WTC11 (cell line): ENCODE results near the gene RPRD1A. TPM values are rescaled to one million over a fixed set of nuclear protein-coding genes. Genes with fewer than 3 reads are reported as not detected.

Experiments used
- ATAC-seq: fragments of 200-7000 bp; cut with Tn5 transposase; 2 replicates; pipeline ENCODE4 v1.10.0; 2021; ENCODE audit warnings: mild to moderate bottlenecking, moderate library complexity
- CTCF ChIA-PET: fragments of 300-600 bp; sonication (Branson Sonifier 250); formaldehyde crosslinking; loops from one replicate; lab custom pipeline; 2021; ENCODE audit warnings: antibody characterized with exemption; lab: Charles Lee
- POLR2A ChIA-PET: fragments of 350-600 bp; sonication (Branson Sonifier 250); formaldehyde crosslinking; loops from one replicate; lab custom pipeline; 2021; ENCODE audit warnings: antibody characterized with exemption; lab: Charles Lee
- DNase-seq: peaks from one replicate; pipeline ENCODE4 v3.0.0; 2021; ENCODE audit warnings: low spot score
- H3K27ac Mint-ChIP-seq: 2 replicates; pipeline ENCODE4 v1.8.0; 2021; ENCODE audit warnings: mixed read lengths
- H3K27me3 Mint-ChIP-seq: 2 replicates; pipeline ENCODE4 v1.8.0; 2021; ENCODE audit warnings: low read depth, mild to moderate bottlenecking, moderate library complexity, mixed read lengths
- H3K36me3 Mint-ChIP-seq: 2 replicates; pipeline ENCODE4 v1.8.0; 2021; ENCODE audit warnings: mixed read lengths
- H3K4me1 Mint-ChIP-seq: 2 replicates; pipeline ENCODE4 v1.8.0; 2022; ENCODE audit warnings: mixed read lengths
- H3K4me3 Mint-ChIP-seq: 2 replicates; pipeline ENCODE4 v1.8.0; 2021; ENCODE audit warnings: mild to moderate bottlenecking, moderate library complexity, mixed read lengths
- H3K9me3 Mint-ChIP-seq: 2 replicates; pipeline ENCODE4 v1.8.0; 2021; ENCODE audit warnings: mixed read lengths
- E2F1 ChIP-seq: sonication (generic); formaldehyde crosslinking; IDR thresholded peaks from 2 replicates; pipeline ENCODE4 v1.8.0; 2022; ENCODE audit warnings: mild to moderate bottlenecking, missing genetic modification reagents
- ETV6 ChIP-seq: sonication (generic); formaldehyde crosslinking; IDR thresholded peaks from 2 replicates; pipeline ENCODE4 v1.8.1; 2022; ENCODE audit warnings: mild to moderate bottlenecking, missing genetic modification reagents
- FOXJ3 ChIP-seq: sonication (generic); formaldehyde crosslinking; IDR thresholded peaks from 2 replicates; pipeline ENCODE4 v1.9.0; 2021; ENCODE audit warnings: missing genetic modification reagents, mild to moderate bottlenecking, borderline replicate concordance
- FOXK1 ChIP-seq: sonication (generic); formaldehyde crosslinking; IDR thresholded peaks from 2 replicates; pipeline ENCODE4 v1.8.0; 2022; ENCODE audit warnings: mild to moderate bottlenecking, moderate library complexity, missing genetic modification reagents
- IRF1 ChIP-seq: sonication (generic); formaldehyde crosslinking; IDR thresholded peaks from 2 replicates; pipeline ENCODE4 v1.8.0; 2023; ENCODE audit warnings: missing genetic modification reagents
- IRF2 ChIP-seq: sonication (generic); formaldehyde crosslinking; IDR thresholded peaks from 2 replicates; pipeline ENCODE4 v1.8.0; 2022; ENCODE audit warnings: low read depth, missing genetic modification reagents, borderline replicate concordance
- MXD4 ChIP-seq: fragments of 250-450 bp; sonication (Bioruptor Pico); IDR thresholded peaks from 2 replicates; pipeline ENCODE4 v1.8.0; 2021; ENCODE audit warnings: mild to moderate bottlenecking, moderate library complexity, borderline replicate concordance
- SMAD4 ChIP-seq: sonication (generic); formaldehyde crosslinking; IDR thresholded peaks from 2 replicates; pipeline ENCODE4 v1.8.0; 2022; ENCODE audit warnings: mild to moderate bottlenecking, missing genetic modification reagents
- SOX15 ChIP-seq: fragments of 250-450 bp; sonication (Bioruptor Pico); IDR thresholded peaks from 2 replicates; pipeline ENCODE4 v1.9.0; 2021; ENCODE audit warnings: mild to moderate bottlenecking
- SP1 ChIP-seq: sonication (generic); formaldehyde crosslinking; conservative IDR thresholded peaks from 2 replicates; pipeline ENCODE4 v1.8.1; 2022; ENCODE audit warnings: missing genetic modification reagents
- ZNF121 ChIP-seq: sonication (generic); formaldehyde crosslinking; IDR thresholded peaks from 2 replicates; pipeline ENCODE4 v1.8.0; 2023; ENCODE audit warnings: missing genetic modification reagents
- ZNF138 ChIP-seq: sonication (generic); formaldehyde crosslinking; conservative IDR thresholded peaks from 2 replicates; pipeline ENCODE4 v1.8.1; 2022; ENCODE audit warnings: mild to moderate bottlenecking, moderate library complexity, missing genetic modification reagents
- ZNF281 ChIP-seq: sonication (generic); formaldehyde crosslinking; IDR thresholded peaks from 2 replicates; pipeline ENCODE4 v1.8.0; 2023; ENCODE audit warnings: mild to moderate bottlenecking, missing genetic modification reagents
- ZNF416 ChIP-seq: fragments of 250-450 bp; sonication (Bioruptor Pico); IDR thresholded peaks from 2 replicates; pipeline ENCODE4 v1.9.0; 2021; ENCODE audit warnings: mild to moderate bottlenecking, inconsistent platforms
- ZNF532 ChIP-seq: fragments of 250-450 bp; sonication (Bioruptor Pico); IDR thresholded peaks from 2 replicates; pipeline ENCODE4 v1.9.0; 2021; ENCODE audit warnings: mild to moderate bottlenecking, borderline replicate concordance
- total RNA-seq: library from RNA; stranded (reverse); gene quantifications from 3 replicates; pipeline ENCODE4 v1.2.3, GENCODE V29; 2021
- TF ChIP-seq, protein P1 (sequence below): sonication (generic); formaldehyde crosslinking; IDR thresholded peaks from 2 replicates; pipeline ENCODE4 v1.8.0; 2022; ENCODE audit warnings: mild to moderate bottlenecking, missing genetic modification reagents
- TF ChIP-seq, protein P2 (sequence below): sonication (generic); formaldehyde crosslinking; IDR thresholded peaks from 2 replicates; pipeline ENCODE4 v1.8.1; 2022; ENCODE audit warnings: missing genetic modification reagents, borderline replicate concordance
- TF ChIP-seq, protein P3 (sequence below): fragments of 250-450 bp; sonication (Bioruptor Pico); IDR thresholded peaks from 2 replicates; pipeline ENCODE4 v2.1.2; 2022; ENCODE audit warnings: mild to moderate bottlenecking, moderate library complexity
- TF ChIP-seq, protein P4 (sequence below): sonication (generic); formaldehyde crosslinking; IDR thresholded peaks from 2 replicates; pipeline ENCODE4 v1.8.0; 2023; ENCODE audit warnings: missing genetic modification reagents, mild to moderate bottlenecking, borderline replicate concordance

RPRD1A gene
- total RNA-seq, 1 experiment from 2014 or later, result 115 TPM

DNA sequence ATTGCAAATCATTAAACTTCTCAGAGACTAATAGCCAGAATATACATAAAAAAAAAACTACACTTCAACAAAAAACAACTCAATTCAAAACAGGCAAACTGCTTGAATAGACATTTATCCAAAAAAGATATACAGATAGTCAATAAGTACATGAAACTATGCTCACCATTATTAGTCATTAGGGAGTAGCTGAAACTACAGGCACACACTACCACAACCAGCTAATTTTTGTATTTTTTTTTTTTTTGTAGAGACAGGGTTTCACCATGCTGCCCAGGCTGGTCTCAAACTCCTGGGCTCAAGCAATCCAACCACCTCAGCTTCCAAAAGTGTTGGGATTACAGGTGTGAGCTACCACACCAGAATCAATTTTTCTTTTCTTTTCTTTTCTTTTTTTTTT, 16.9 kb downstream of the RPRD1A start:
- no peaks in the 10 kb centered on the region for H3K27me3 Mint-ChIP-seq
- CTCF ChIA-PET, result no interaction called here
- TF ChIP-seq ZNF121 (CRISPR knock-in tag) (no peak), ZNF532 (CRISPR knock-in tag) (no peak), FOXJ3 (no peak), ZNF138 (CRISPR knock-in tag) (no peak), SP1 (CRISPR knock-in tag) (no peak), FOXK1 (CRISPR knock-in tag) (no peak), MXD4 (no peak)
- TF ChIP-seq, protein P1, sequence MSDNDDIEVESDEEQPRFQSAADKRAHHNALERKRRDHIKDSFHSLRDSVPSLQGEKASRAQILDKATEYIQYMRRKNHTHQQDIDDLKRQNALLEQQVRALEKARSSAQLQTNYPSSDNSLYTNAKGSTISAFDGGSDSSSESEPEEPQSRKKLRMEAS (CRISPR knock-in tag), result no peak
- TF ChIP-seq, protein P2, sequence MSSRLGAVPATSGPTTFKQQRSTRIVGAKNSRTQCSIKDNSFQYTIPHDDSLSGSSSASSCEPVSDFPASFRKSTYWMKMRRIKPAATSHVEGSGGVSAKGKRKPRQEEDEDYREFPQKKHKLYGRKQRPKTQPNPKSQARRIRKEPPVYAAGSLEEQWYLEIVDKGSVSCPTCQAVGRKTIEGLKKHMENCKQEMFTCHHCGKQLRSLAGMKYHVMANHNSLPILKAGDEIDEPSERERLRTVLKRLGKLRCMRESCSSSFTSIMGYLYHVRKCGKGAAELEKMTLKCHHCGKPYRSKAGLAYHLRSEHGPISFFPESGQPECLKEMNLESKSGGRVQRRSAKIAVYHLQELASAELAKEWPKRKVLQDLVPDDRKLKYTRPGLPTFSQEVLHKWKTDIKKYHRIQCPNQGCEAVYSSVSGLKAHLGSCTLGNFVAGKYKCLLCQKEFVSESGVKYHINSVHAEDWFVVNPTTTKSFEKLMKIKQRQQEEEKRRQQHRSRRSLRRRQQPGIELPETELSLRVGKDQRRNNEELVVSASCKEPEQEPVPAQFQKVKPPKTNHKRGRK, result no peak
- TF ChIP-seq, protein P3, sequence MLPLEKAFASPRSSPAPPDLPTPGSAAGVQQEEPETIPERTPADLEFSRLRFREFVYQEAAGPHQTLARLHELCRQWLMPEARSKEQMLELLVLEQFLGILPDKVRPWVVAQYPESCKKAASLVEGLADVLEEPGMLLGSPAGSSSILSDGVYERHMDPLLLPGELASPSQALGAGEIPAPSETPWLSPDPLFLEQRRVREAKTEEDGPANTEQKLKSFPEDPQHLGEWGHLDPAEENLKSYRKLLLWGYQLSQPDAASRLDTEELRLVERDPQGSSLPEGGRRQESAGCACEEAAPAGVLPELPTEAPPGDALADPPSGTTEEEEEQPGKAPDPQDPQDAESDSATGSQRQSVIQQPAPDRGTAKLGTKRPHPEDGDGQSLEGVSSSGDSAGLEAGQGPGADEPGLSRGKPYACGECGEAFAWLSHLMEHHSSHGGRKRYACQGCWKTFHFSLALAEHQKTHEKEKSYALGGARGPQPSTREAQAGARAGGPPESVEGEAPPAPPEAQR (CRISPR knock-in tag), result no peak
- DNase-seq, result no peak
- ATAC-seq, result no peak
- H3K4me1 Mint-ChIP-seq, result peaks cover 49% of the 10 kb centered on the region
- peaks cover 12% of the 10 kb centered on the region for H3K9me3 Mint-ChIP-seq
- POLR2A ChIA-PET, result no interaction called here
- H3K27ac Mint-ChIP-seq, result peak overlapping the region; percentile 55
- peaks cover 11% of the 10 kb centered on the region for H3K36me3 Mint-ChIP-seq
- H3K4me3 Mint-ChIP-seq, result peak overlapping the region; percentile 11; the same call in 1 of the 2 replicates

DNA sequence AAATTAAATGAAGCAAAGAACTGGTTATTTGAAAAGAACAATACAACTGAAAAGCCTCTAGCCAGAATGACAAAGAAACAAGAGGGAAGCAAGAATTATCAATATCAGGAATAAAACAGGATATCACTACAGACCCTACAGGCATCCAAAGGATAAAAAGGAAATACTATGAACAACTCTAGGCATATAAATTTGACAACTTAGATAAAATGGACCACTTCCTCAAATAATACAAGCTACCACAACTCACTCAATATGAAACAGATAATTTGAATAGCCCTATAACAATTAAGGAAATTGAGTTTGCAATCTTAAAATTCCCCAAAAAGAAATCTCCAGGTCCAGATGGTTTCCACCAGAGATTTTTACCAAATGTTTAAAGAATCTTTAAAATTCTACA, 19.8 kb downstream of the RPRD1A start:
- ATAC-seq (no peak), DNase-seq (no peak)
- H3K36me3 Mint-ChIP-seq, result peaks cover 11% of the 10 kb centered on the region
- H3K9me3 Mint-ChIP-seq, result peaks cover 12% of the 10 kb centered on the region
- H3K27ac Mint-ChIP-seq, result no peak overlapping the region
- peaks cover 59% of the 10 kb centered on the region for H3K4me1 Mint-ChIP-seq
- H3K4me3 Mint-ChIP-seq, result no peak overlapping the region
- POLR2A ChIA-PET, result no interaction called here
- no peaks in the 10 kb centered on the region for H3K27me3 Mint-ChIP-seq
- CTCF ChIA-PET, result no interaction called here
- TF ChIP-seq SMAD4 (CRISPR knock-in tag) (no peak), ETV6 (CRISPR knock-in tag) (no peak), ZNF416 (CRISPR knock-in tag) (no peak), IRF2 (CRISPR knock-in tag) (no peak), ZNF121 (CRISPR knock-in tag) (no peak), SOX15 (CRISPR knock-in tag) (no peak), IRF1 (CRISPR knock-in tag) (no peak), ZNF281 (CRISPR knock-in tag) (no peak), E2F1 (CRISPR knock-in tag) (no peak)
- TF ChIP-seq, protein P4, sequence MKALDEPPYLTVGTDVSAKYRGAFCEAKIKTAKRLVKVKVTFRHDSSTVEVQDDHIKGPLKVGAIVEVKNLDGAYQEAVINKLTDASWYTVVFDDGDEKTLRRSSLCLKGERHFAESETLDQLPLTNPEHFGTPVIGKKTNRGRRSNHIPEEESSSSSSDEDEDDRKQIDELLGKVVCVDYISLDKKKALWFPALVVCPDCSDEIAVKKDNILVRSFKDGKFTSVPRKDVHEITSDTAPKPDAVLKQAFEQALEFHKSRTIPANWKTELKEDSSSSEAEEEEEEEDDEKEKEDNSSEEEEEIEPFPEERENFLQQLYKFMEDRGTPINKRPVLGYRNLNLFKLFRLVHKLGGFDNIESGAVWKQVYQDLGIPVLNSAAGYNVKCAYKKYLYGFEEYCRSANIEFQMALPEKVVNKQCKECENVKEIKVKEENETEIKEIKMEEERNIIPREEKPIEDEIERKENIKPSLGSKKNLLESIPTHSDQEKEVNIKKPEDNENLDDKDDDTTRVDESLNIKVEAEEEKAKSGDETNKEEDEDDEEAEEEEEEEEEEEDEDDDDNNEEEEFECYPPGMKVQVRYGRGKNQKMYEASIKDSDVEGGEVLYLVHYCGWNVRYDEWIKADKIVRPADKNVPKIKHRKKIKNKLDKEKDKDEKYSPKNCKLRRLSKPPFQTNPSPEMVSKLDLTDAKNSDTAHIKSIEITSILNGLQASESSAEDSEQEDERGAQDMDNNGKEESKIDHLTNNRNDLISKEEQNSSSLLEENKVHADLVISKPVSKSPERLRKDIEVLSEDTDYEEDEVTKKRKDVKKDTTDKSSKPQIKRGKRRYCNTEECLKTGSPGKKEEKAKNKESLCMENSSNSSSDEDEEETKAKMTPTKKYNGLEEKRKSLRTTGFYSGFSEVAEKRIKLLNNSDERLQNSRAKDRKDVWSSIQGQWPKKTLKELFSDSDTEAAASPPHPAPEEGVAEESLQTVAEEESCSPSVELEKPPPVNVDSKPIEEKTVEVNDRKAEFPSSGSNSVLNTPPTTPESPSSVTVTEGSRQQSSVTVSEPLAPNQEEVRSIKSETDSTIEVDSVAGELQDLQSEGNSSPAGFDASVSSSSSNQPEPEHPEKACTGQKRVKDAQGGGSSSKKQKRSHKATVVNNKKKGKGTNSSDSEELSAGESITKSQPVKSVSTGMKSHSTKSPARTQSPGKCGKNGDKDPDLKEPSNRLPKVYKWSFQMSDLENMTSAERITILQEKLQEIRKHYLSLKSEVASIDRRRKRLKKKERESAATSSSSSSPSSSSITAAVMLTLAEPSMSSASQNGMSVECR (CRISPR knock-in tag), result no peak
